Fibroblast of gingiva (primary cell): ENCODE data around the gene INSYN2B.

Source experiments
- DNase-seq: peaks from one replicate; pipeline ENCODE4 v3.0.0-alpha.2; 2011; ENCODE audit warnings: low read depth

The INSYN2B gene

DNA sequence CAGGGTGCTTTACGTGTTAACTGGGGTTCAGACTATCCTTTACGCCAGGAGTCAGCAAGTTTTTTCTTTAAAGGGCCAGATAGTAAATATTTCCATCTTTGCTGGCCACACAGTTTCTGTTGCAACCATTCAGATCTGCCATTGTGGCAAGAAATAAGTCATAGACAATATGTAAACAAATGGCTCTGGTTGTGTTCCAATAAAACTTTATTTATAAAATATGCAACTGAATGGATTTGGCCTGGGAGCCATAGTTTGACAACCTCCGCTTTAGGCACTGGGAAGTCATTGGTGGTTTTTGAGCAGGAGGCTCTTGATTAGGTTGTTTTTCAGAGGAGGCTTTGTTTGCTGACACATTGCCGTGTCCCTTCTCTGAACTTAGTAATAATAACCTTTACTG, 90.7 kb downstream of the INSYN2B start:
- no peak for DNase-seq

DNA sequence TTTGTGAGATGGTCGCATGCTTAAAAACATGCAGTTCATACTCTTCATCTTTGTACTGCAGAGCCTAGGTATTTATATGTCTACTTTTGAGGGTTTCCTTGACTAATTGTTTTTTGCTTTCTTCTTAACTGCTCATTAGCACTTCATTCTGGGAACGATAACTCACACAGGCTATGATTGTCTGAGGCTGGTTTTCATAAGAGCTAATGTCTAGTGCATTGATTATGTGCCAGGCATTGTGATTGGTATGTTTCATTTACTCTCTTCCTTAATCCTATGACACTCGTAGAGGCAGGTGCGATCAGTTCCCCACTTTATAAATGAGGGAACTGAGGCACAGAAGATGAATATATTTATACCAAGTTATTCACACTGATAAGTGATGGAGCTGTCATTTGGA, 93.6 kb downstream of the INSYN2B start:
- DNase-seq, result no peak

DNA sequence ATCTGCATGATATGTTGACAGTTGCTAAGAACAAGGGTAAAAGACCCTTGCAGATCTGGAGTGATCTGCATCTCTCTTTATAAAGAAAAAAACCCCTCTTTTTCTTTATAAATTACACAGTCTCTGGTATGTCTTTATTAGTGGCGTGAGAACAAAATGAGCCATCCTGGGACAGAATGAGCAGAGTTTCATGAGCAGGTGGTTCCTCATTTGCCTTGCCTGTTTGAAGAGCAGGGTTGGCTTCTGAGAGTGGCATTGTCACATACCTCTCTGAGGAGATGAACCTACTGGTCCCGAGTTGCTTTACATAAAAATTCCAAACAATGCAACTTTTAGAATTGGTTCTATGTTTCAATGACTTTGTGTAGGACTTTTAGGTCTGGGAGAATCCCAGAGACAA, 94.3 kb downstream of the INSYN2B start:
- DNase-seq, result no peak

DNA sequence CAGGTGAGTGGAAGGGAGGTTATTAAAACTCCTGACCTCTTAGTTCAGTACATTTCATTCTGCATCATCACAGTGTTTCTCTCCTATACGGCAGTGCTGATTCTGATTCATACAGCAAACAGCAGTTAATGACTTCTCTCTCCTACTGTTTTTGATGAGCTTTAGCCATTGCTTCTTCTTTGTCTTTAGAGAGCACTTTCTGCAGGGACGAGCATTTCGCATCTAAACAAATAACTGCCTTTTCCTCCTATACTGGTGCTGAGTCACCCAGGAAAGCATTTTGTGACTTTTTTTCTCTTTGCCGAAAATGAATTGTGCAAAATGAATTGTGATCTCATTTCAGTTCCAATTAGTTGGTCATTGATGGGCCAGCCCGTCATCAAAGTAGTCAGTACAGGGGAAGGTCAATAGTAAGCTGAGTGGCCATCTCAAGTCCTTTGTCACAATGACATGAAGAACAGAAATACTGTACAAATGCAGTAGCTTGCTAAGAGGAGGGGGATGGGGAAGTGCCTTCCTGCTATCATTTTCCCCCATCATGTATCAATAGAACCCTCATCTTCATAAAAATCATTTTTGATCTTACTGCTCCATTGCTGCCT, 98.5 kb downstream of the INSYN2B start:
- no peak for DNase-seq

DNA sequence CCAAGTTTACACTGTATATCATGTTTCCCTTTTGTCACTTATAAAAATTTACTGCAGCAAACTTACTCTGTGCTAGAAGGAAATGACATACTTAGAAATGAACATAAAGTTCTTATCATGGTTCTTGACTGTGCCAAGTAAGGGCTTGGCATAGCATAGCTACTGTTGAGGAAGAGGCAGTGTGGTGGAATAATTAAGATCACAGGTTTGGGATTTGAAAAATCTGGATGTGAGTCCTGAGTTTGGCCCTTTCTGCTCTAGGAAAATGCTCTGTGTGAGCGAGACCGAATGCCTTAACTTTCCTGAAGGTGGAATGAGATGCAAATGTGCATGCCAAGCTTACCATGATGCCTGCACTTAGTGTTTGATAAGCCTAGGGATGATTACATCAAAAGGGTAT, 99.5 kb downstream of the INSYN2B start:
- DNase-seq, result no peak

DNA sequence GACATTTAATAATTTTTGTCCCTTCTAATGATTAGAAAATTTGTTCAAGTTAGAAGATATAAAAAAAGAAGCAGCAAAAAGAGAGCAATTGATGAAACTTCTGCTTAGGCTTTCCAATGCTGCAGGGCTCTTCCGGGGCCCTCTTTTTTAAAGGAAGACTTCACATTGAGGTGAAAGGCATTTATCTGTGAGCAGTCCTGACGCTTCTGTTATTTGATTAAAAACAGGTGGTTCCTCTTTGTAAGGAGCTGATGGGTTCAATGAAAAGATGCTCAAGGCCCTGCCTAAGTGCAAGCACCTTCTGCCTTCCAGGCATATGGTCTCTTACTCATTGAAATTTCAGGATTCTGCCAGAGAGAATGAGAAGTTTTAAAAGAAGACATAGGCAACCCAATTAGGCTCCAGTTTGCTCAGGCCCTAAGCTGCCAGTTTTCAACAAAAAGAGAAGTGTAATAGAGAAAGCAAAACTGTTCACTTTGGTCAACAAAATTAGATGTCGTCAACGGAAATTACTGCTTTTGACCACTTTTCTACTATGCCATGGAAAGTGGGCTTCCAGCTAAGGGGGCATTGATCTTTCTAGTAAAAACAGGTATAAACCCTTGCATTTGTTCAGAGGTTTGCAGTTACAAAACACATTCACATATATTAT, 100.2 kb downstream of the INSYN2B start:
- no peak for DNase-seq

DNA sequence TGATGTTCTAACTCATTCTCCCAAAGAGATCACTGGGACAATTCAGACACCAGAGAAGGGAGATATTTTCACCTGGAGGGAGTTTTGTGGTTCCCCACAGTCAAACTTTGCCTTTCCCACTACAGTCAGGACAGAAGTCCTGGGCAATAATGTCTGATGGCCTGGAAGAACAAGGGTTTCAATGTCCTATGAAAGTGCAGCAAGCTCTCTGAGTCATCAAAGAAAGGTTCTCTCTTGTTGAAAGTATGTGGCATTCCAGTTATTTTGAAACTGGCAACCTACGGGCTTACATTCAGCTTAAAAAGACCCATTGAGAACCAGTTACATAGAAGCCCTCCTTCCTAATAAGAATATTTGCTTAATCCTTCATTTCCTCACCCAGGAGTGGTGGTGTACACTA, 103.9 kb downstream of the INSYN2B start:
- peak; percentile 46 for DNase-seq

DNA sequence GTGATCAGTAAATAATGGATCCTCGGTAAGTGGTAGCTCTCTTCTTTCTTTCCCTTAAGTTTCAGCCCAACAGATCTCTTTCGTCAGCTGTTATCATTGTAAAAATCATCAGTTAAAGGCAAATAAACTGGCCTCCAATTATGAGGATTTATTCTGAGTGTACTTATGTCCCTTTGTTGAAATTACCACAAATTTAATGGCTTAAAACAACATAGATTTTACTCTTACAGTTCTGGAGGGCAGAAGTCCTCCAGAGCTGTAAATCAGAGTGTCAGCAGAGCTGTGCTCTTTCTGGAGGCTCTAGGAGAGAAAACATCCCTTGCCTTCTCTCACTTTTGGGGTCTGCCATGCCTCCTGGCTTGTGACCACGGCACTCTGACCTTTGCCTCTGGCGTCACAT, 104.6 kb downstream of the INSYN2B start:
- DNase-seq, result no peak

DNA sequence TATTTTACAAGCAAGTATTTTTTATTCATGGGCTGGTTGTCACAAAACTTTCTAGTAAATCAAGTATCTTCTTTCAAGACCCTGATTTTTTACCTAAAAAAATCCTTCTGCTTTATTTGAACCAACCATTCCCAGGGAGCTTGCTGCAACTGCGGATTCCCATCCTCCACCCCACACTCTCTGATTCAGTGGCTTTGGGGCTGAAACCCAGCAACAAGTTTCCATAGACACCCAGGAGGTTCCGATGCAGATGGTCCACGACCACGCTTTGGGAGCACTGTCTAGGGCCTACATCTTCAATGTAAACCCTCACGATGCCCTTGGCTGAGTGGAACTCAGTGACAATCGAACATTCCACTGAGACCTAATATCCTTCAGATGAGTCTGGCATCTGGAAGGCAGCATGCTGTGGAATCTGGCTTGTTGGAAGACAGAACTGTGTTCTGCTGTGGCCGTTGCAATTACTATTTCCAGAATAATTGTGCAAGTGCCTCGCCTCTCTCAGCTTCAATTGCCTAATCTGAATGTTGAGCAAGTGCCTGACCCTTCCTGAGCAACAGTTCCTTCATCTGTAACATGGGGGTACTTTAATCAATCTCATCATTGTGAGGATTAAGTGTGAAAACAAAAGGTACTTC, 105.1 kb downstream of the INSYN2B start:
- DNase-seq, result peak; percentile 91

DNA sequence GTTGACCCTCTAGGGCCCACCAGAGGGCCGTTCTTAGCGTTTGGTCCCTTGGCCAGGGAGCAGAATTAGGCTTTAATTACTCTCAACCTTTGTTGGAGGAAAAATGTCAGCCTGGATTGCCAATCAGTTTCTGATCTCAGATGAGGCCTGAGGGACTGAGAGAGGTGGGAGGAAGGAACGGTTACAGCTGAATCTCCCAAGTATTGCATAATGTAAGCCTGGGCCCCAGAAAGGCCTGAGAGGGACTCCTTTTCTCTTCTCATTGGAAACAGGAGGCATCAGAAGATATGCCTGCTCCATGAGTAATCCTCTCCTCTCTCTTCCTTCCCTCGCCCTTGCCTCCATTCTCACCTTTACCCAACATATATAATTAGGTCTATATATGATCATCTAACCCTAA, 105.7 kb downstream of the INSYN2B start:
- DNase-seq, result no peak

DNA sequence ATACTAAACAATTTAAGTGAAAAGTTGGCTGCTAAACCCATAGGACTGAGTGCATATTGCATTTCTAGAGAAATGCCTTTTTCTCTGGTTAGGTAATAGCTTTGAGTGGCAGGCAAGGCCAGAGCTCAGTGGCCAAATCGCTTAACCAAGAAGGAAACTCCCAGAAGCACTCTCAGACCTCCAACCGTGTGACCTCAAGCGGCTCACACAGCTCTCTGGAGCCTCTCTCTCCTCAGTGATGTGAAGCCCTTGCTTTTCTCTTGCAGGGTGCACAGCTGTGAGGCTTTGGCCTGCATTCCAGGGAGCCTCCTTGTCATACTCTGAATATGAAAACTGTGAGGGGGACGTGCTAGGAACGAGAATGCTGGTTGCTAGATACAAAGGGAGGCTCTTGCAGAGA, 106.7 kb downstream of the INSYN2B start:
- peak; percentile 29 for DNase-seq

DNA sequence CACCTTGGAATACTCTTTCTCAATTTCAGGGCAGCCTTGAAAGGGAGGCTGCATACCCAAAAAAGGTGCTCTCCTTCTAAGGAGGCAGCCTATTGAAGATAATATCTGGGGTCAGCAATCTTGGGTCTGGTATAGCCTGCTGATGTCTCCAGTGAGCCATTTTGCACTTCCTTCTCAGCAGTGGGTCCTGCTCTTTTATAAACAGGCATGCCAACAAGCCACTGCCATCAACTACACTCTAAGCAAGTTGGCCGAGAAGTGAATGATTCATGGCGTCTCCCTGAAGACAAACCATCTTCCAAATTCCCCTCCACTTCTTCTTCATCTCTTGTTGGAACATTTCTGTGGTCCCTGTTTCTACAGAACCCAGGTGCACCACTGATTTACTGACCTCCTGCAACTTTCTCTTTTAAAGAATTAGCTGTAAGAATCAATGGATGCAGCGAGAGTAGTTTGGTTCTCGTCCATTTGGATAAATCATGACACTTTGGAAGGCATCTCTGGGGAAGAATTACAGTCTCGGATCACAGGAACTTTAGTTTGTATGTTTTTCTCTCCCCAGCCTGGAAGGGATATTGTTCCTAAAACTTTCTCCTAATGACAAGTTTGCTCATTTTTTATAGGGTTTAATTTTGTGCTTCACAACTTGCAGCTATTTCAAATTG, 108.3 kb downstream of the INSYN2B start:
- no peak for DNase-seq

DNA sequence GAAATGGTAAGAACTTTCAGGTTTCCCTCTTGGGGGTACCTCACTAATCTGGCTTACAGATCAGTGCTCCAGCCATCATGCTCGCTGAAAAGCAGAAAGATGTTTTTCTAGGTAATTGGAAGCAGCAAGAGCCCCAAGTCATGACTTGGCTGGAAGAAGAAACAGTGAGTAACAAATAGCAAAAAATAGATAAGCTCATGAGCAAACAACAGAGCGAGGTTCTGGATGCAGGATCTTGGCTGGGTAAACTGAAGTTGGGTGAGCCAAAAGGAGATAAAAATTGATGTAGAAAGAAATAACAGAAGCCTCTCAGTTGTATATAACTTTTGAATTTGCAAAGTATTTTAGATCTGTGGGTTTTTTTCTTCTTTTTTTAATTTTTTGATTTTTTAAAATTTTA, 110.1 kb downstream of the INSYN2B start:
- no peak for DNase-seq

DNA sequence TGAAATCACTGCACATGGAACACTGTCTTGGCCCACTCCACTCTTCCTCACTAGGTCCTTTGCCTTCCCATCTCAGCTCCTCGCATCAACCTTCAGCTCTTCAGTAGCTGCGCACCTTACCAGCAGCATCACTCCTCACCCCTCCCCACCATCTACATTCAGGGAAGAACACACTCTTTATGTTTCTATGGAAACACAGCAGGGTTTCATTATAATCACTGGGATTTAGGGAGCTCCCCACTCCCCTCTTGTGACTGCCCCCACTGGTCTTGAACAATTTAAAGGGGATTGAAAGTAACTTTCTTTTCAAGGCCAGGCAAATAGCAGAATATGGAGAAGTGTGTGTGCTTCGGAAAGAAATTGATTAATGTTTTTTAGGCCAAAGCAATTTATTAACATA, 111.2 kb downstream of the INSYN2B start:
- no peak for DNase-seq

DNA sequence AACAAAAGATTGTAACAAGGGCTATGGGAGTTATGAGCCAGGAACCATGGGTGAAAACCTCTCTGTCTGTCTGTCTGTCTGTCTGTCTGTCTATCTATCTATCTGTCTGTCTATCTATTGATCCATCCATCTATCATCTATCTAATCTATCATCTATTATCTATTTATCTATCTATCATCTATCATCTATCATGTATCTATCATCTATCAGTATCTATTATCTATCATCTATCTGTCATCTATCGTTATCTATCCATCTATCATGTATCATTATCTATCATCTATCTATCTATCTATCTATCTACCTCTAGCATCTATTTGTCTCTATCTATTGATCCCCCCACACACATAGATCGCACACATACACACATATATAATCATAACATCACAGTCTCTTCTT, 112.9 kb downstream of the INSYN2B start:
- no peak for DNase-seq

DNA sequence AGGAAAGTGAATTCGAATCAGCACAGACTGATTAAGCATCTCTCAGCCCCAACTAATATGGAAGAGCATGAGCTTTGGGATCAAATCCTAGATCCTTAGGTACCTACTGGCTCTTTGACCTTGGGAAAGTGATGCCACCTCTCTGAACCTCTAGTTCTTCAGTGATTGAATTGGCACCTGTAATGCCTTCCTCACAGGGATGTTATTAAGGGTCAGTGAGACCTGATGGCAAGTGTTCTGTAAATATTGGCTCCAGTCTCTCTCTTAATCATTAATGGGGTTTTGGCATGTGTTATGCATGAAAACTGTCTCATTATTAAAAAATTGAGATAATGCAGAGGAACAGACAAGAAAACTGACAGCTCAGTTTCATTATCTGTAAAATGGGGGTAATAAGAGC, 115.8 kb downstream of the INSYN2B start:
- DNase-seq, result no peak

DNA sequence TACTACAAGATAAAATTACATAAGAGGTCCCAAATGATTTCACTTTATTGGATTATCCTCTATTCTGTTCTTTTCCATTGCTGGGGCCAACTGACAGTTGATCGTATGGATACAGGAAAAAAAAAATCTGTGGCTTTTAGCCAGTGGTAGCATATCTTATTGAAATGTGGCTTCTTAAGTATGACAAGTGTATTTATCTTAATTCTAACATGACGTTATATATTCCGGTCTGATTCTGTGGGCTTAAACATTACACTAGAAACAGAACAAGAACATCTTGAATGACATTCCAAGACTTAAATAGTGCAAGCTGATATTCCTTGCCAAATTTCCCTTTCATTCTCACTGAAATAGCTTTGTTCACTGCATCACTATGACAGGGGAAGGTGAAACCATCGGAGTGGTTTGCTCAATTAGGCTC, 117.9 kb downstream of the INSYN2B start:
- no peak for DNase-seq

DNA sequence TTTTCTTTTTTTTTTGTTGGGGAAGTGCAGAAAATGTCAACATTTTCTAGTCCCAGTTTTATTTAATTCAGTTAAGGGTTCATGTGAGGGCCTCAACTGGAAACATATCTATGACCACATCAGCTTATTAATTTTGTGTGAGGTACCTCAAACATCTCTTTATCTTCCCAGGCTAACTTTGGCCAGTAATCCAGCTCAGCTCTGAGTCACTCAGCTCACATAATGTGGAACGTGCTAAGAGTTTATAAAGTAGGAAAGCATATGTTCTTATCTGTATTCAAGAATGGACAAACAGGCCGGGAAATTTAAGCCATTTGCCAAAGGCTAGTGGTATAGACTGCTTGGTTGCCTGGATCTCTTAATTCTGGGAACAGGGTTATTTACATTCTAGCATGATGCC, 118.4 kb downstream of the INSYN2B start:
- DNase-seq, result no peak

DNA sequence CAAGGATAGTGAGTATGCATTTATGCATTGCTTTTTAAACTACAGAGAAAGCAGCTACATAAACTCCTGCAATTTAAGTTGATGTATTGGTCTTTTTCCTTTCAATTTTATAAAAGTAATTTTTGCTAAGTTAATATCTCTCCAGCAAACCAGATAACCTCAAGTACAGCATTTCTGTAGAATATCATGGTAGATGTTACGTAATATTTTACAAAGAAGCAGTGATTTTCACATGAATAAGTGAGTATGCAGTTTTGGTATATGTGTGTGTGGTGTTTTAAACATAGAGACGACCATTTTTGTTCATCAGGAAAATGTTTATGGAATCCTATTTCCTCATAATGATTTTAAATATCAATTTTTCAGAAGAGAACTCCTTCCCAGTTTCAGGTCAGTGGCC, 118.9 kb downstream of the INSYN2B start:
- no peak for DNase-seq

DNA sequence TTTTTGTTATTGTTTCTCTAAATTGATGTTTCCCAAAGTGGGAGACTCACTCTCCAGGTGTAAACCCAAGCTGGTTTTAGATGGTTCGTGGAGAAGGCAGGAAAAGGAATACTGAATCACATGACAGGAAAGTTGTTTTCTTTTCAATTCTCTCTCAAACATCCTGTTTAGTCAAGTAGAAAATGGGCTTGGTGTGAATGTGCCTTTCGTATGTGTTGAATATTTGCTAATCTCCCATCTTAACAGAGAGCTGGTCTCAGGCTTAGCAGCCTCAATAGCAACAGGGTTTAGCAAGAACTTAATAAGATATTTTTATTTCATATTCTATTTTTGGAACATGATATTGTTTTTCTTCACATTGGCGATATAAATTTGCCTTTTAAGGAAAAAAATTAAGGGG, 119.7 kb downstream of the INSYN2B start:
- DNase-seq, result no peak

DNA sequence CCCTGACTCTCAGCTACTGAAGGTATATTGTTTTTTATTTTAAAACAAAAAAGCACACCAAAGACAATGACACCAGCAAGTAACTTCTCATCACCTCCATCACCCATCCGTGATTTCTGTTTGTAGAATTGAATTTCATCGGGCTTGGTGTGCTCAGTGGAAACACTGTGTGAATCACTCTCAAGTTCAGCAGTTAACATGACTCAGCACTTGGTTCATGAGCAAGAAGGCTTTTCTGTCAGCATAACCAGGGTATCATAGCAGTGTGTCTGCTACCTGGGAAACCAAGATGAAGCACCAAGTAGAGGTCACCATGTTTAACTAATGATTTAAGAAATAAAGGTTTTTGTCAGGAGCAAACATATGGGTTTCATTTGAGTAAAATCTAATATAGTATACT, 123.7 kb downstream of the INSYN2B start:
- DNase-seq, result peak; percentile 76

DNA sequence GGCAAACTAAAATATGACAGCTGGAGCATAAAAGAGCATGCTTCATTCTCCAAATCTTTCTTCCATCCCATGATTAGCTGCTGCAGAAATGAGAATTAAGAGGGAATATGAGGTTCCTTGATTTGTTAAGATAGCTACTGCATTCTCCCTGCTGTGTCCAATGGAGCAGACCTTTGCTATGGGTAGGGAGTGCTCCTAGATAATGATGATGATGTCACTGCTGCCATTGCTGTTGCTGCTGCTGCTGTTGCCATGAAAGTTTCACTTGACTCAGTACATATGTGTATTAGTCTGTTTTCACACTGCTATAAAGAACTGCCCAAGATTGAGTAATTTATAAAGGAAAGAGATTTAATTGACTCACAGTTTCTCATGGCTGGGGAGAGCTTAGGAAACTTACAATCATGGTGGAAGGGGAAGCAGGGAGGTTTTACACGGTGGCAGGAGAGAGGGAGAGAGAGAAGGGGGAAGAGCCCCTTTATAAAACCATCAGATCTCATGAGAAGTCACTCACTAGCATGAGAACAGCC, 128.9 kb downstream of the INSYN2B start:
- DNase-seq, result no peak

DNA sequence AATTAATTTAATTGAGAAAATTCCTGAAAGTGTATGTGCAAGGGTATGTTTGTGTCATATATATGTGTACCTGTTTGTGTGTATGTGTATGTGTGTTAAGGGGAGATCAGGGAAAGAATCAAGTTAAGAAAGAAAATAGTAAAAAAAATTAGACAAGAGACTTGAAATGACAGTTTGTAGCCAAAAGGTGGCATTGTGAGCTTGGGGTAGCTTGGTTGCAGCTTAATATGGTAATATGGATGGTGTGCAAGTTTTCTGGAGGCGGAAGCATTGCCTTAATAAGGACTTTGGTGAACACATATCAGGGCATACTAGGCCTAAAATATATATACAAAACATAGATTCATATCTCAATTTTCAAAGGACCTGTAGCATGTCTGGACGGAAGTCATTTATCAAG, 129.9 kb downstream of the INSYN2B start:
- no peak for DNase-seq
